NOMO-1 treated with DMSO at 0.1 percent for 48 hours (cell line): Measurements from ENCODE around the gene DUS2.

Source experiments
- DNase-seq: peaks from one replicate; lab custom pipeline; 2025; ENCODE audit not compliant: unreplicated experiment; lab: John Stamatoyannopoulos, UW

The DUS2 gene

GRCh38 chr16:68074850-68075555, 51.9 kb downstream of the DUS2 start:
- peak; percentile 86 for DNase-seq

DNA sequence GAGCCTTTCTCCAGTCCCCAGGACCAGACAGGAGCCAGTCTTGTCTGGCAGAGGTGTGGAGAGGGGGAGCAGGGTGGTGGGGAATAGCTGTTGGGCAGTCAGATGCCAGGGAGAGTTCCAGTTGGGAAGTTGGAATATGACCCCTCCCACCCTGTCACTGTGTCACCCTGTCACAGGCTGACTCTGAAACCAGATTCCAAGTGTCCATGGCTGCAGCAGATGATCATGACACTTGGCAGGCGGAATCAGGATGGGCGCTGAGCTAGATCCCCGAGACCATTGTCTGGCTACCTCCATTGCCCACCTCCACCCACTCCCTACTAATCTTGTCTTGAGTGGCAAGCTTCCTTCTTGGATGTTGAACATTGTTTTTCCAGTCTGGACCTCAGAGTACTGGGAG, 52.9 kb downstream of the DUS2 start:
- DNase-seq, result no peak

DNA sequence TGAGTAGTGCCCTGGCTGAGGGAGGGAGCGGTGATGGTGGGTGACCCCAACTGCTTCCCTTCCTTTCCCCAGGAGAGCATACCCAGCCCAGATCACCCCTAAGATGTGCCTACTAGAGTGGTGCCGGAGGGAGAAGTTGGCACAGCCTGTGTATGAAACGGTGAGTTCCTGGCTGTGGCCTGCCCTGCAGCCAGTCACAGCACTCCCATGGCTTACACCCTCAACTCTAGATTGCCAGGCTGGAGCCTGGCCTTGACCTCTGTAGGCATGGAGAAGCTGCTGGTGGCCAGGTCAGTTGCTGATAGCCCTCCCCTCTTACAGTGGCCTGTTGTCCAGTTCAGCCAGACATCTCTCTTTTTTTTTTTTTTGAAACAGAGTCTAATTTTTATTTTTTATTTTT, 53.5 kb downstream of the DUS2 start:
- DNase-seq, result no peak

DNA sequence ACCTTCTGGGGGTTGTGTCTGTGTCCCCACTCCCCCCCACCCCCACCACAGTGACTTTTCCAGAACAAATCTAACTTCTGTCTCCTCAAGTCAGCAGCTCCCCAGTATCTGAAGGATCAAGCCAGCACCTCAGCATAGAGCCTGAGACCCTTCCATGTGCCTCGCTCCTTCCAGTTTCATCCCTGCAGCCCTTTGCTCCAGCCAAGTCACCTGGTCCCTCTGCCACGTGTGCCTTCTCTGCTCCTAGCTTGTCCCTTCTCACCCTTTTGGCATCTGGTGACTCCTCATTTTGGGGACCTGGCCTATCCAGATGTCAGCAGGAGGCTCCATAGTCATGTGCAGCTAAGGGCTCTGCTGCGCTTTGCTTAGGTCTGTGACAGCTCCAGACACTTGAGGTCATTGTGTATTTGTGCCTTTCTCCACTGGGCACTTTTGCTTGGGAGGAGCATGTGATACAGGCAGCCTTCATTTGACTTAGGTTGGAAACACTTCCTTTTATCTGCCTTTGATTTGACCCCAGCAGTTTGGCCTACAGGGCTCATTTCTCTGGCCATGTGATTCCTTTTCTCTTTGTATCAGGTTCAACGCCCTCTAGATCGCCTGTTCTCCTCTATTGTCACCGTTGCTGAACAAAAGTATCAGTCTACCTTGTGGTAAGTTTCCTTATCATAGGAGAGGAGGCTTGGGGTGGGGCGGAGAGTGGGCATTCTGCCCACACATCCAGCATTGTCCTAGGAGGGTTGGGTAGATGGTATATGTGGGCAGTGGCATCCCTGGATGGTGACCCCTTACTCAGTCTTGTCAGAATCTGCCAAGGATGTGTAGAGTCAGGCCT, 55.0 kb downstream of the DUS2 start:
- no peak for DNase-seq

DNA sequence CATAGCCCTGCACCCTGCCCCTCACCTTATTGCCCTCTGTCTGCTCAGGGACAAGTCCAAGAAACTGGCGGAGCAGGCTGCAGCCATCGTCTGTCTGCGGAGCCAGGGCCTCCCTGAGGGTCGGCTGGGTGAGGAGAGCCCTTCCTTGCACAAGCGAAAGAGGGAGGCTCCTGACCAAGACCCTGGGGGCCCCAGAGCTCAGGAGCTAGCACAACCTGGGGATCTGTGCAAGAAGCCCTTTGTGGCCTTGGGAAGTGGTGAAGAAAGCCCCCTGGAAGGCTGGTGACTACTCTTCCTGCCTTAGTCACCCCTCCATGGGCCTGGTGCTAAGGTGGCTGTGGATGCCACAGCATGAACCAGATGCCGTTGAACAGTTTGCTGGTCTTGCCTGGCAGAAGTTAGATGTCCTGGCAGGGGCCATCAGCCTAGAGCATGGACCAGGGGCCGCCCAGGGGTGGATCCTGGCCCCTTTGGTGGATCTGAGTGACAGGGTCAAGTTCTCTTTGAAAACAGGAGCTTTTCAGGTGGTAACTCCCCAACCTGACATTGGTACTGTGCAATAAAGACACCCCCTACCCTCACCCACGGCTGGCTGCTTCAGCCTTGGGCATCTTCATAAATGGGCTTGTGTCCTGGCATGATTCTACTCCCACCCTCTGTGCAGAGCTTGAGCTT, 55.8 kb downstream of the DUS2 start:
- no peak for DNase-seq

GRCh38 chr16:68079376-68079625, 56.2 kb downstream of the DUS2 start:
- no peak for DNase-seq

GRCh38 chr16:68079626-68080344, 56.7 kb downstream of the DUS2 start:
- DNase-seq, result peak; percentile 92

DNA sequence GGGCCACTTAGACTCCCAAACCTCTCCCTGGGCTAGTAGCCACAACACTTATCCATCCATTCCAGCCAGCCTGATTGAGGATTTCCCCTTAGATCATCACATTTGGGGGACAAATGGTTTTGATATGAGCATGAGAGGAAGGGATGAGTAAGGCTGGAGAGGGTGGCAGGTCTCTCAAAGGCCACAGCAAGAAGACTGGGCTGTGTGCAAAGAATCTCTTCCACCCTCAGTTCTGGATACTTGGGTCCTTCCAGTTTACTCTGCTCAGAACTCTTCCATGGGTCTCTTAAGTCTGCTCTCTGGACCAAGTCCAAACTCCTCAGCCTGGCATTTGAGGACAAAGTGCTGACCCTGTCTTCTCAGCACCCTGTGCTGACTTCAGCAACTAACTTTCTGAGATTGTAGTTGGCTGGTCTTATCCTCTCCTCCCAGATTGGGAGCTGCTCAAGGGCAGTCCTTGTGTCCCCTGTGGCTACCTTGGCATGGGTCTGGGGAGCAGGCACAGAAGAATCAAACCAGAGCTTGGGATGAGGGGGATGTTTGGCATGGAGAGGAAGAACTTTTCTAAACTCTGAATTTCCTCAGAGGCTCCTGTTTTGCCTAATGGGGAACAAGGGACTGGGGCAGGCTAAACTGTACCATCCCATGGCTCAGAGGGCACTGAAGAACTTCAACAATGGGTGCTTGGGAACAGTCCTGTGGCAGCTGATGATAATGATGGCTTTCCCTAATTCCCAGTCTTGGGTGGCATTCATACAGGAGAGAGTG, 59.0 kb downstream of the DUS2 start:
- DNase-seq, result no peak

GRCh38 chr16:68082629-68083238, 59.6 kb downstream of the DUS2 start:
- no peak for DNase-seq

- DNase-seq, result no peak
Observed at GRCh38 chr16:68083239-68083781, 60.2 kb downstream of the DUS2 start.

DNA sequence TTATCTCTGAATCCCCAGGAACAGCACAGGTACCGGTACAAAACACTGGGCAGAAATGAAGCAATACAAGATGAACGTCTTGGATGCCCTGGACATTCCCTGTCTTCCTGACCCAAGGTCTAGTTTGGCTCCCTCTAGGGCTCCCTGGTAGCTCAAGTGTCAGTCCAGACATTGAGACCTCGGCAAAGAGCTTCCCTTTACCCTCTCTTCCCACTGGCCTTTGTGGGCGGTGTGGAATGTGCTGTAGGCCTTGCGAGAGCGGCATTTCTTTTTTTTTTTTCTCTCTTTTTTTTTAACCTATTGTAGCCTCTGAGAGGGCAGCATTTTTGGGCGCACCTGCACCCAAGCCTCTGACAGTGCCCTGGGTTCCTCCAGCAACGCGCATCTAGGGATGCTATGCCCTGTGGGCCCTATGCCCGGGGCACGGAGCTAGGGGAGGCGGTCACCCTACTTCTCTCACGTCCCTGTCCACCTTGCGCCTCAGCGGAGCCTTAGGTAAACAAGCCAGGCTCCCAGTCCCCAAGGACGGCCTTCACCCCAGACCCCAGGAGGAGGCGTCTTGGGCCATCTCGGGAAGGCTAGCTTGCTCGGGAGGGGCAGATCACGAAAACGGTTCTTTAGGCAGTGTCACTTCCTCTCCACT, 60.9 kb downstream of the DUS2 start:
- no peak for DNase-seq

- DNase-seq, result peak; percentile 91
Observed at GRCh38 chr16:68084504-68085258, 61.6 kb downstream of the DUS2 start.

DNA sequence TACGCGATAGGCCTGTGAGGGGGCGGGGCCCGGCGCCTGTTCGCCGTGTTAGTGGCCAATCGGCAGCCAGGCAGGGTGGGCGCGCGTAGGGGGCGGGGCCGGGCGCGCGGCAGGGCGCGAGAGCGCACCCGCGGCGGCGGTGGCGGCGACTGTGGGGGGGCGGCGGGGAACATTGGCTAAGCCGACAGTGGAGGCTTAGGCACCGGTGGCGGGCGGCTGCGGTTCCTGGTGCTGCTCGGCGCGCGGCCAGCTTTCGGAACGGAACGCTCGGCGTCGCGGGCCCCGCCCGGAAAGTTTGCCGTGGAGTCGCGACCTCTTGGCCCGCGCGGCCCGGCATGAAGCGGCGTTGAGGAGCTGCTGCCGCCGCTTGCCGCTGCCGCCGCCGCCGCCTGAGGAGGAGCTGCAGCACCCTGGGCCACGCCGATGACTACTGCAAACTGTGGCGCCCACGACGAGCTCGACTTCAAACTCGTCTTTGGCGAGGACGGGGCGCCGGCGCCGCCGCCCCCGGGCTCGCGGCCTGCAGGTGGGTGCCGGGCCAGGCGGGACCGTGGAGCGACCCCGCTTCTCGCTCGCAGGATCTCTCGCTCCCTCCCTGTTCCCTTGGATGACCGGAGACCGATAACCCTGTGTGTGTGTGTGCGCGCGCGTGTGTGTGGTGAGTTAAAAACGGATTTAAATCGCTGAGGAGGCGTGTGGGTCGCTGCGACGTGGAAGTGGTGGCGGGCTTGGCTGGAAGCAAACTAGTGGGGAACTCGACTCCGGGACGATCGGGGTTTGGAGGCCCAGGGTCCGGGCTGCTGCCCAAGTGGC, 62.4 kb downstream of the DUS2 start, which contains the start of gene NFATC3:
NFATC3 (plus strand) TSS at position 112 of the 813 bp plus-strand sequence; CDS start at position 424, 312 bp downstream.
- peak; percentile 95 for DNase-seq

- peak; percentile 14 for DNase-seq
Observed at GRCh38 chr16:68086336-68086841, 63.3 kb downstream of the DUS2 start.

DNA sequence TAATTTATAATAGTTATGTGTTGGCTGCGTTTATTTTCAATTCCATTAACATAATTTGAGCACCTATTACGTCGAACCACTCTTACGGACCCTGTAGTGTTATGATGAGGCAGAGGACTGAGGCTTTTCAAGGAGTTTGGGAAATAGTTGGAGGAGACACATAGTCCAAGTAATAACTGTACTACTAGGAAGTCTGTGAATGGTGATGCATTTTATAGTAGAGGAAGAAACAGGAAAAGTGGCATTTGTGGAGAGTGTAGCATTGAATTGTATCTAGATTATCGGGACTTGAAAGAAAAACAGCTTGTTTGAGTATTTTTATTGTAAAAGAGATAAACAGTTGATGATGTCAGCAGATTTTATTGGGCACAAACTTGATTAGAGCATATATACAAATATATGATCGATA, 63.8 kb downstream of the DUS2 start:
- no peak for DNase-seq

DNA sequence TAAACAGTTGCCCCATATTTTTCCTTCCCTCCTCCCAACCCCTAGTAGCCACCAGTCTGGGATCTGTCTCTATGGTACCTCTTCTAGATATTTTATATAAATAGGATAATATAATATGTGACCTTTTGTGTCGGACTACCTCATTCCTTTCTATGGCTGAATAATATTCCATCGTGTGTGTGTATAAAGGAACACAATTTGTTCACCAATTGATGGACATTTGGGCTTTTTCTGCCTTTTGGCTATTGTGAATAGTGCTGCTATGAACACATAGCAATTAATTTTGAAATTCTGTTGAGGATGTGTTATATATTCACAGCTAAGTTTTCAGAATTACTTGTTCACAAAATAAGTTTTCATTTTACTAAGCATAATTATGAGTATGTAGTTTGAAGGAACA, 64.6 kb downstream of the DUS2 start:
- DNase-seq, result no peak

GRCh38 chr16:68088130-68088972, 65.3 kb downstream of the DUS2 start:
- DNase-seq, result no peak
